K562 treated with DMSO at 1 percent for 4 hours (cell line): ENCODE results near the gene PALLD. TPM values are rescaled to one million over a fixed set of nuclear protein-coding genes. Genes with fewer than 3 reads are reported as not detected.

Experiments
- total RNA-seq: library from RNA; unstranded; fragments of 300-600 nt; gene quantifications from 2 replicates; pipeline ENCODE4 v1.2.3, GENCODE V29; 2022; ENCODE audit not compliant: insufficient read depth

The PALLD gene
- not detected in 2 replicates for total RNA-seq

GRCh38 chr4:168496834-168497233, at the start of gene PALLD:
PALLD (plus strand) TSS chr4:168497052.

Other genes starting within 250 kb of the PALLD start
- gene DDX60, start 178.3 kb upstream of the PALLD start, total RNA-seq = 0.82 and 1.7 TPM in 2 replicates
- gene DDX60L, start 16.6 kb upstream of the PALLD start, total RNA-seq = 4.0 and 7.5 TPM in 2 replicates